ENCODE results near the gene XRCC2.
A peak's percentile ranks its signal among the peaks of the same experiment; 100 is the strongest.
"Not testable (repeated sequence)": the region's sequence is repeated elsewhere in the genome, so short reads cannot be mapped to it uniquely, and the experiment has no call there.

XRCC2 gene

GRCh38 chr7:152675759-152676636 lies at the start of gene XRCC2:
Gene XRCC2, minus strand, starts transcription at chr7:152676141. Its CDS starts 62 bp downstream, at chr7:152676079.
- peak; percentile 64 for DNase-seq (ENCODE audit: low read depth, low spot score)

GRCh38 chr7:152723364-152723763 lies 47.4 kb upstream of the XRCC2 start:
- no peak for DNase-seq (ENCODE audit: low read depth, low spot score)

GRCh38 chr7:152712412-152713042 lies 36.6 kb upstream of the XRCC2 start:
- DNase-seq (ENCODE audit: low read depth, low spot score): not testable (repeated sequence)

GRCh38 chr7:152711444-152711944 lies 35.6 kb upstream of the XRCC2 start:
- no peak for DNase-seq (ENCODE audit: low read depth, low spot score)

GRCh38 chr7:152710153-152710442 lies 34.2 kb upstream of the XRCC2 start:
- DNase-seq (ENCODE audit: low read depth, low spot score): no peak

GRCh38 chr7:152709287-152710152 lies 33.6 kb upstream of the XRCC2 start:
- no peak for DNase-seq (ENCODE audit: low read depth, low spot score)

GRCh38 chr7:152704796-152705384 lies 28.9 kb upstream of the XRCC2 start:
- no peak for DNase-seq (ENCODE audit: low read depth, low spot score)

- no peak for DNase-seq (ENCODE audit: low read depth, low spot score)
Observed at GRCh38 chr7:152699079-152699478, 23.1 kb upstream of the XRCC2 start.

GRCh38 chr7:152697268-152697974 lies 21.5 kb upstream of the XRCC2 start:
- not testable (repeated sequence) for DNase-seq (ENCODE audit: low read depth, low spot score)

- DNase-seq (ENCODE audit: low read depth, low spot score): not testable (repeated sequence)
Observed at GRCh38 chr7:152692196-152692595, 16.3 kb upstream of the XRCC2 start.

- DNase-seq (ENCODE audit: low read depth, low spot score): no peak
Observed at GRCh38 chr7:152683297-152683696, 7.4 kb upstream of the XRCC2 start.

- no peak for DNase-seq (ENCODE audit: low read depth, low spot score)
Observed at GRCh38 chr7:152677808-152678670, 2.1 kb upstream of the XRCC2 start.

- DNase-seq (ENCODE audit: low read depth, low spot score): no peak
Observed at GRCh38 chr7:152674860-152675758, 832 bp downstream of the XRCC2 start.

GRCh38 chr7:152673897-152674296 lies 2.0 kb downstream of the XRCC2 start:
- no peak for DNase-seq (ENCODE audit: low read depth, low spot score)

GRCh38 chr7:152672626-152673025 lies 3.3 kb downstream of the XRCC2 start:
- DNase-seq (ENCODE audit: low read depth, low spot score): no peak

- DNase-seq (ENCODE audit: low read depth, low spot score): no peak
Observed at GRCh38 chr7:152669758-152670157, 6.2 kb downstream of the XRCC2 start.

- no peak for DNase-seq (ENCODE audit: low read depth, low spot score)
Observed at GRCh38 chr7:152668975-152669374, 7.0 kb downstream of the XRCC2 start.

GRCh38 chr7:152667958-152668357 lies 8.0 kb downstream of the XRCC2 start:
- no peak for DNase-seq (ENCODE audit: low read depth, low spot score)

GRCh38 chr7:152666078-152666477 lies 9.9 kb downstream of the XRCC2 start:
- no peak for DNase-seq (ENCODE audit: low read depth, low spot score)
